HUDEP-2 (cell line): ENCODE results near the gene MTIF3.

Experiments
- DNase-seq, 76 experiments: peaks; one replicate each; lab custom pipeline; 2025; ENCODE audit not compliant: unreplicated experiment in 76 of 76; lab: John Stamatoyannopoulos, UW

Gene MTIF3

GRCh38 chr13:27449936-27450828, at the start of gene MTIF3:
TSS of gene MTIF3 (minus strand) at chr13:27450564. CDS start at chr13:27440448, 10,116 bp downstream.
- peak; percentile 33 to 92 (median 86) for DNase-seq

- no peak for DNase-seq
Observed at GRCh38 chr13:27497563-27498230, 47.3 kb upstream of the MTIF3 start.

GRCh38 chr13:27496536-27497273, 46.3 kb upstream of the MTIF3 start:
- DNase-seq: no peak

- DNase-seq: no peak
Observed at GRCh38 chr13:27496006-27496405, 45.6 kb upstream of the MTIF3 start.

- DNase-seq: no peak
Observed at GRCh38 chr13:27495551-27495950, 45.2 kb upstream of the MTIF3 start.

GRCh38 chr13:27493981-27494380, 43.6 kb upstream of the MTIF3 start:
- DNase-seq: no peak

- DNase-seq: no peak
Observed at GRCh38 chr13:27489456-27489855, 39.1 kb upstream of the MTIF3 start.

GRCh38 chr13:27487776-27488175, 37.4 kb upstream of the MTIF3 start:
- no peak for DNase-seq

- DNase-seq: no peak
Observed at GRCh38 chr13:27483421-27483820, 33.1 kb upstream of the MTIF3 start.

GRCh38 chr13:27482983-27483382, 32.6 kb upstream of the MTIF3 start:
- DNase-seq: peak in 2 of 76 experiments; percentile 2 to 22

GRCh38 chr13:27481766-27482165, 31.4 kb upstream of the MTIF3 start:
- peak in 42 of 76 experiments; percentile 0 to 55 (median 19) for DNase-seq

GRCh38 chr13:27476943-27477703, 26.8 kb upstream of the MTIF3 start:
- no peak for DNase-seq

- DNase-seq: no peak
Observed at GRCh38 chr13:27474751-27475268, 24.4 kb upstream of the MTIF3 start.

GRCh38 chr13:27472941-27473340, 22.6 kb upstream of the MTIF3 start:
- no peak for DNase-seq

GRCh38 chr13:27472441-27472840, 22.1 kb upstream of the MTIF3 start:
- DNase-seq: no peak

GRCh38 chr13:27470075-27470820, 19.9 kb upstream of the MTIF3 start:
- no peak for DNase-seq

GRCh38 chr13:27466513-27466912, 16.1 kb upstream of the MTIF3 start:
- DNase-seq: peak in 4 of 76 experiments; percentile 2 to 12 (median 6)

GRCh38 chr13:27465611-27466010, 15.2 kb upstream of the MTIF3 start:
- DNase-seq: no peak

- no peak for DNase-seq
Observed at GRCh38 chr13:27463500-27463899, 13.1 kb upstream of the MTIF3 start.
